HG03558 (cell line): Measurements from ENCODE around the gene ZBTB7C.

Experiments
- ATAC-seq: cut with Tn5 transposase; IDR thresholded peaks from one replicate; pipeline ENCODE4 v1.9.1; 2021; ENCODE audit warnings: moderate number of reproducible peaks; ENCODE audit not compliant: unreplicated experiment; ENCODE audit errors: extremely low read depth

Gene ZBTB7C

DNA sequence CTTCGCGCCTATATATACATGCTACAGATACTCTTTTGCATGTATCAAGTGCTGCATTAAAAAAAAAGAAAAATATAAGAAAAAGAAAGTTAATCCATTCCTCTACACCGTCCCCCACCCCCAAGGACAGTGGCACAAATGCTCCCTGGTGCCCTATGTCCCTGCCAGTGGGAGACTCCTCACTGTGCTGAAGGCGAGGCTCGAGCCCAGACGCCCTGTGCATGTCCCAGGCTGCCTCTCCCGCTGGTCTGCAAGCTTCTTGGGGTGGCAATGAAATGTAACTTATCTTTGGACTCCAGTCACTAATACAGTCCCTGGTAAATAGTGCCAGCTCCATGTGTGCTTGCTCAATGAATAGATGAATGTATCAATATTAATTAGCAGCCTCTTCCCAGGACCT, 293.2 kb downstream of the ZBTB7C start:
- ATAC-seq = no peak

DNA sequence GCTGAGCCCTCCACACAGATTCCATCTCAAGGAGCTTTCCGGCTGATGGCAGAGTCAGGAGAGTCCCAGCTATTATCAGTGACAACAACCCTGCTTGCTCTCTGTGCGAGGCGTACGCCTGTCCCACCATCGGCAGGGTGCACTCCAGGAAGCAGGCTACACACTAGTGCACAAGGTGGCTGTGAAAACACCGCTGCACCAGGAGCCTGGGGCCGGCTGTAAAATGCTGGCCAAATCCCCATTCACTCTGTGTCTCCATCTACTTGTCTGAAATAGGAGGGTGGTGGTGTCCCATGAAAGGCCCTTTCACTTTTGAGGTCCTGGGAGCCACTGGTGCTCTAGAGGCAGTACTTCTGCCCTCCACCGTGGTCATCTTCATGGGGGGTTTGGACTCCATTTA, 295.5 kb downstream of the ZBTB7C start:
- ATAC-seq = no peak

DNA sequence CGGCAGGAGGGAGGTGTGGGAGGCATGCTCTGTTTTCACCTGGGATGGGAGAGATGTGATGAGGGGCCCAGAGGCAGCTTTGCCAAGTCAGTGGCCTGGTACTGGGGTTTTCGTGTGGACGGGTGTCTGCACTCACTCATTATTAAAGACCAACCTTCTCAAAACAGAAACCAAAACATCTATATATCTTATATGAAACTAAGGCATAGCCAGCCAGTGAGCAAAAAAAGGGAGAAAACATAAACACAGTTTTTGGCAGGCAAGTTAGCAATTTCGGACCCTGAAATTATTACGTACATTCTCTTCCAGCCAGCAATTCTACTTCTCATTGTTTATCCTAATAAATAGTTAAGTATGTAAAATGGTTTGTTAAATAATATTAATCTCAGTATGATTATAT, 297.6 kb downstream of the ZBTB7C start:
- ATAC-seq = no peak

DNA sequence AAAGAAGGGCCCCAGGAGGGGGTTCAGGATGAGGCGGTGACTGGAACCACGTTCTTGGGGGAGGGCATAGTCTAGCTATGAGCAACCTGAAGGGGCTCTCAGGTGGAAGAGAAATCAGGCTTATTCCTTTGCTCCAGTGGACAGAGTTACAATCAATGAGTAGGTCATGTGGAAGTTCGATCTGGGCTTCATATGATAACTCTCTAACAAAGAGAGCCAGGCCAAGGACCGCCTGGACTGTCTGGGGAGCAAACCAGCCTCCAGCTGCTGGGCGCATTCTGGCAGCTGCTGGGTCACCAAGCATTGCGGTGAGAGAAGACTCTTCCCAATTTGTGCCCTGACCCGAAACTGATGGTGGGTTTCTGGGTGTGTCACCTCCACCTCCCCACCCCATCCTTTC, 298.4 kb downstream of the ZBTB7C start:
- ATAC-seq = no peak

DNA sequence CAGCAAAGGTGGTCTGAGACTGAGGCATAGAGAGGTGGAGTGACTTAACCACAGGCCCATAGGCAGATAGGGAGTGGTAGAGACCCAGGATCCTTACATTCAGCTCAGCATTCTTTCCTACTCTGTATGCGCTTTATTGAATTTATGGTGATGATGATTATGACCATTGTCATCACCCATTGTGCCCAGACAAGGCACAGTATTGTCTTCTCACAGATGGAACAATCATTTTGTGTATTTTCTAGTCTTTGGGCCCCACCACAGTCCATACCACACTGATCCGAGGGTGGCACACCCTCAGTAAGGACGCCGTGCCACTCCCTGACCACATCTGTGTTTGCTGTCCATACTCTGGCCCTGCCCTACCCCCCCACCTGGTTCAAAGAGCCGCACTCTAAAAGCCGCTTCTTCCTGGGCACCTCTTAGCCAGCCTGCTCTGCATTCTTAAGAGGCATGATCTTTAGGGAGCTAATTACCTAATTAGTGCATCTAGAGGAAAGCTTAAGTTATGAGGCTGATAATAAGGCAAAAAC, 299.2 kb downstream of the ZBTB7C start:
- no peak for ATAC-seq

DNA sequence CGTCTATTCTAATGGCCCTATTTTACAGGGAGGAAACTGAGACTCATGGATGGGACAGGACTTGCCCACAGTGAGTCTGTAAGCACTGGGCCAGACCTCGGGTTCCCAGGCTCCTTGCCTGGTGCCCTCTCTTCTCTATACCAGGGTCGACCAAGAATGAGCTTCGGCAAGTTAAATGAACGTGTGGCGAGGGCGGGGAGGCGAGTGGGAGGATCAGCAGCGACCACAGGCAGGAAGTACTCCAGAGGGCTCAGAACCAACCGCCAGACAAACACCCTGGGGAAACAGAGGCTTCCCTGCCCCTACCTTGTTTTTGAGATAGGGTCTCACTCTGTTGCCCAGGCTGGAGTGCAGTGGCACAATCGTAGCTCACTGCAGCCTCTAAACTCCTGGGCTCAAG, 301.0 kb downstream of the ZBTB7C start:
- ATAC-seq = no peak

DNA sequence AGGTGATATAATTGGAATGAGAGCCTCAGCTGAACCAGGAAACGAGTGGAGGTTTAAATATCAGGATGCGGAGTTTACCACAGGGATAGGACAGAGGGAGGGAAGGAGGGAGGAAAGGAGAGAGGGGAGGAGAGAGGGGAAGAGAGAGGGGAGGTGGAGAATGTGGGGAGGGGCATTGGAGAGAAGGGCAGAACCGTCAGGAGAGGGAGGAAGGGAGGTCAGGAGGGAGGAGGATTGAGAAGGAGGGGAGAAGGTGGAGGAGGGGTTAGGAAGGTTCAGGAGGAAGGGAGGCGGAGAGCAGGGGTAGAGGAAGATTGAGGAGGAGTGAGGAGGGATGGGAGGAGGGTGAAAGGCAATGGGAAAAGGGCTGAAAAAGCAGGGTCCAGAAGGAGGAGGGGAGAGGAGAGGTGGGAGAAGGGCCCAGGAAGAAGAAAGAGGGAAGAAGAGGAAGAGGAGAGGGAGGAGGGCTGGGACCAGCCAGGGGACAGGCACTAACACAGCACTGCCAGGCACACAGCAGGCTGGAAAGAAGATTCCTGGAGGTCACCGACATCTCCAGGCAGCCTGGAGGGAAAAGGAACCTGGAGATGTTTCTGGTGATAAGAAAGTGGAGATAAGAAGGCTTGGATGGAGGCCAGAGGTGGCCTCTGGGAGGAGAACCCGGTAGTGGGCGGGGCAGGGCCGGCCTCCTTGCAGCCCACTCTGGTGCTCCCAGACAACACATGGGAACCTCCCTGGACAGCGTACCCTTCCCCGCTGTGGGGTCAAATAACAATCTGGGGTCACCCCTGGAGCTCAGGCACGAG, 302.0 kb downstream of the ZBTB7C start:
- no peak for ATAC-seq

DNA sequence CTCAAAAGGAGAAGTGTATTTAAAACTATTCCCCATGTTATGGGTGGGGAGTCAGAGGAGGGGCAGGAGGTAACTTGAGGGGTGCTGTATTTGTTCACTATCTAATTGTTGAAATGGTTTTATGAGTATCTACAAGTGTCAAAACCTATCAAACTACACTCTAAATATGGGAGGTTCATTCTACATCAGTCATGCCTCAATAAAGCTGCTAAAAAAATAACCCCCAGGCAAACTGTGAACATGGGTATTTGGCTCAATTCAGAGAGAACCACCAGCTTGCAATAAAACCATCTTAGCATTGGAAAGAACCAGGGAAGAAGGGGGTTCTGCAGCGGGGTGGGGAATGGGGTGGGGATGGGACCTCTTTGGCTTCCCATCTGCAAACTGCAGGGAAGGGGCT, 302.7 kb downstream of the ZBTB7C start:
- no peak for ATAC-seq

DNA sequence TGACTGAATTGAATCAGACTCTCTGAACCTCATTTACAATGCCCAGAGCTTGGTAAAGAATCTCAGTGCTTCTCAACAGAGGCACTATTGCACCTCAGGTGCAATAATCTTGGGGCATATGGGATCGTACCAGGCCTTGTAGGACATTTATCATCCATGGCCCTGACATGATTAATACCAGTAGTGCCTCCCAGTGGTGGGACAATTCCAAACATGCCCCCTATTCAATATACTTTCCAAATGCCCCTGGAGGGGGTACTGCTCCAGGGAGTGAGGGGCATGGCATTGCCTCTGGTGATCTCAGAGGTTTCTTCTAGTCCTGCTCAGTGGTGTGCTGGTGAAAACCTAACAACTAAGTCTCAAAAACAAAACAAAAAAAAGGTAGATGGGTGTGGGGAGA, 303.9 kb downstream of the ZBTB7C start:
- no peak for ATAC-seq

DNA sequence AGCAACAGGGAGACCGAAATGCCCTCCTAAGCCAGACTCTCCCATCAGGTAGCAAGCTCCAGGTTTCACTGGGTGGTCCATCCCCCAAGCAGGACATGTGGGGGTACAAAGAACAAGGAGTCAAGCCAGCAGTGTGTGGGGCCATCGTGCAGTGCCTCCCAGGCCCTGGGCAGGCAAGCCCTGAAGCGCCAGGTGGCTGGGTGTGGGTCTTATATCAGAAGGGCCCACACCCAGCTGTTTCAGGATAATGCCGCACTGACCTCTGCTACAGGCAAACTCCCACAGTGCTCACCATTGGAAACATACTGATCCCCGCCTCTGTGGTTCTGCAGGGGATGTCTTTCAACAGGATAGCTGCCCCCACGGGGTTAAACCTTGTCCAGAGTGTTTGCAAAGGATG, 304.5 kb downstream of the ZBTB7C start:
- ATAC-seq = no peak

DNA sequence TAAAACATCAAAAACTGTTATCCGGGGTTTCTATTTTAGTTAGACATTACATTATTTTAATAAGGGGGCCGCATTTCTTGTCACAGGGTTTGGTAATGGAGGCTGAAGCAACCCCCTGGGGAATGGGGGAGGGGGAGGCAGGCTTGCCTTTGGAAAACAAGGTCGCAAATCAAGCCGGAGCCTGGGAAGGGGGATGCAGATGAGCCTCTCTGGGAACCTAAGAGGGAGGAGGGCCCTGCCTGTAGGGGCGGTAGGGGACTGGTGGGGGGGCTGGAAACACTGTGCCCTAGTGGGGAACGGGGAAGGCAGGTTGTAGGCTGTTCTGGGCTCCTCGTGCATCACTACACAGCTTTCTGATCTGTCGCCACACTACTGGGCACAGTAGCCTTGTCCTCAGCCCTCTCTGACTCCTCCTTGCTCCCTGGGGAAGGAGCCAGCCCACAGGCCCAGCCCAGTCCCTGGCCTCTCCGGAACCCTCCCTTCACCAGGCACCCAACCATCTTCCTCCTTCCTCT, 308.5 kb downstream of the ZBTB7C start:
- ATAC-seq = no peak

DNA sequence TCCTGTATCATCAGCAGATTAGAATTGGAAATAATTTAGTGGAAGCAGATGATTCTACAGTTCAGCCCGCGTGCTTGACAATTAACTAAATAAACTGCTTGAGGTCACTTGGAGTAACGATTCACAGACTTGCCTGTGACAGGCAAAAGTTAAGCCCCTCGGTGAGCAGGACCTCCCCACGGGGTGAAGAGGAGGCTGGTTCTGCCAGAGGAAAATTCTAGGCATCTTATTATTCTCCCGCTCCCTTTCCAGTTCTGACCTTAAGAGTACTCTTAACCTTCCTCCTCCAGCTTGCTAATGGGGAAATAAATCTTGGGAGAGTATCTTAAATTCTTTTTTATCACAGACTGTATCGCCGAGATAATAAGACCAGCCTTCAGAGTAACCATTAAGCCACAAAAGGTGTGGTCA, 309.0 kb downstream of the ZBTB7C start:
- no peak for ATAC-seq

DNA sequence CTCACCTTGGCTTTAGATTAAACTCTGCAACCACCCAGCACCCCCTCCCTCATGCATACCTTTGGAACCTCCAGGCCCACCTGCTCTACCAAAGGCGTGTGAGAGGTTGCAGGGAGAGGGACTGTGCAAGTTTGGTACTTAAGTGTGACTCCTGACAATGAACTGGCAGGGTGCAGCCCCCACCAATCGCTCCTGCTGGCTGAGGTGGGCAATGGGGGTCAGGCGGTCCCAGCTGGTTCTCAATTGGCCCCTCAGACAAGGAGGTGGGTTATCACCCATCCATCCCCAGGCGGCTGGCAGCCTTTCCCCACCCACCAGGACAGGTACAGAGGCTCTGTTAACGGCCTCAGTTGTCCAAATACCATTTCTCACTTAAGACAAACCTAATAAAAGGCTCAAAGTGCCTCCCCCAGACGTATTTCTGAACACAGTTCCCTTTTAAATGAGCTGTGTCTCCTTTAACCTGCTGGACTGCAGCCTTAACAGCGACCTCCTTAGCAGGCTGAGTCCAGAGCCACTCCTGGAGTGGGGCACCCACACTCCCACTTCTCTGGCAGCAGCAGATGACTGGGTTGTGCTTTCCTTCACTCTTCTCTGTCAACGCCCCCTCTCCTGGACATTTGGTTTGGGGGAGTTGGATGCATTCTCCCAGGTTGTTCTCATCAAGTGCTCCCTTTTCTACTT, 309.6 kb downstream of the ZBTB7C start:
- ATAC-seq = no peak

DNA sequence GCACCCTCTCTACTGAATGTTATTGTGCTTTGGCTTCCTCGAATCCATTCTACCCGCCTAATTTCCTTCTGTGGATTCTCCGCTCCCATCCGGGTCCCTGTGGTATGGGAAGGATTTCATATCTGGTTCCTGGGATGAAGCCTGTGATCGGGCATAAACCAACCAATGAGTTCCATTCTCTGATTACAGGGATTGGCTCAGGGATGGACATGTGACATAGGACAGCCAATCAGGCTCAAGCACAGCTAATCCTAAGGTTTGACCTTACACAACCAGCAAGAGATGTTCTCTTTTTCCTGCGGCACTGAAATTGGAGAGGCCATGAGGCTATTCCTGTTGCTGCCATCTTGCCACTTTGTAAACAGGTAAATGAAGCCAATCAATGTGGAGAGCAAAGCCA, 310.6 kb downstream of the ZBTB7C start:
- ATAC-seq = no peak

DNA sequence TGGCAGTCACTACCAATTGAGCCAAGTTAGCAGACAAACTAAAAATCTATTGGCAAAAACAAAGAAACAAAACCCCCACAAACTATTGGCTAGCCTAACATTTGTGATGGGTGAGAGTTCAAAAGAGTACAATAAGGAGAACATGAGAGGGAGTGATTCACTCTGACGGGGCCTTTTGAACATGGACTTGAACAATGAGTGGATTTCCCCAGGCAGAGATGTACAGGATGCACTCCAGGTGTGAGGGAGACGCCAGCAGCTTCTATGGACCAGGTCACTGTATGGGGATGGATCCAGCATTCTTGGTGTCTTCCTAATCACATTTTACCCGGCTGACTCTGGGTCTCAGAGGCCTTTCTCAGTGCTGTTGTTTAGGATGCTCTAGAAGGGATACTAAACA, 311.2 kb downstream of the ZBTB7C start:
- no peak for ATAC-seq

DNA sequence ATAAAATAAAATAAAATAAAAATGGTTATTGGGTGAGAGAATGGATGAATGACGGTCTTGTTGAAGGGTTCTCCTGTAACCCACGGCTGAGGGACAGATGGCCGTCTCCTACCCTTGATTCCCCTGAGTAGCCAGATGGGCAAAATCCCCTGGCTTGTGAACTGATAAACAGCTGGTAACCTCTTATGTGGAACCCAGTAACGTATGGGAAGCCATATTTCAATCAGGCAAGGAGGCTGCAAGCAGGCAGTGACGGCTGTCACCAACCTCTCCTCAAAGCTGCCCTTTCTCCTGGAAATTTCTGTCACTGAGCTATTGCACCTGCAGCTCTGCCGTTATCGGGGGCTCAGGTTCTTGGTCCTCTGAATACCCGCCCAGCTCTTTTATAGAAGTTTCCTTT, 313.5 kb downstream of the ZBTB7C start:
- ATAC-seq = no peak

DNA sequence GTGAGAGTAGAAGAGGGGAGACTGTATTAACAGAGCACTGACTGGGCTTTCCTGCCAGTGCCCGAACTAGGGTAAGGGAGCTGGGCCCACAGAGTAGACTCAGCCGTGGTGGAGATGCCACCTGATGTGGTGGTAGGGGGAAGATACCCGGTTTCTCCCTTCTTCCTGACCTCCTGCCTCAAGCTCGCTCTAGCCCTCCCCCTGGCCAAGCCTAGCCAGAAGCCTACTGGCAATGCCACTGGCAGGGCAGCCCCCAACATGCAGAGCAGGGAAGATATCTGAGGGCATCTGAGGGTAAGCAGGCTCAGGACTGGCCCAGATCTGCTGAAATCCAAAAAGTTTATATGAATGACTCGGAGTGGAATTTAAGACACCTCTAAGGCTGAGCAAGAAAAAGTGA, 316.1 kb downstream of the ZBTB7C start:
- ATAC-seq = no peak

DNA sequence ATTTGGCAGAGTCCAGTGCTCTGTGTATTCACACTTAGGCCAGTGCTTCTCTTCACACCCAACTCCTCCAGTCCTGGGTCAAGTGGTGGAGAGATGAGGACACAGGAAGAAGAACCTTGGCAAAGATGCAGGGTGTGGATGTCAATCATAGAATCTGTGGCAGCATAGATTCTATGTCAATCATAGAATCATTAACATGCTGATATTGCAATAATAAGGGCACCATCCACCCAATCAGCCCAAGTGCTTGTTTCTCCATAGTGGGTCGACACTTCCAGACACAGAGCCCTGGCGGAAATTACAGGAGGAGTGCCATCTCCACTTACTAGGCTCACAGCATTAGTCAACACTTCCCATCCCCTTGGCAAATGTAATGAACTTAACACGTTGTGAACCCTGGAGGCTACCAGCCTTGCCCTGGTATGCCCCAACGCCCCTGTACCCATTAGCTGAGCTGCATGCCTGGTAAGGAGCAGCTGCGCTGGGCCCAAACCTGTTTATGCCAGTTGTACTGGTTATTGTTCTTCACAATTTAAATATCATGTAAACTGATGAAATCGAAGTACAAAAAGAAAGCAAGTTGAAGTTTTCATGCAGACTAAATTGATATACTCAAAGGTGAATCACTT, 317.2 kb downstream of the ZBTB7C start:
- ATAC-seq = no peak

DNA sequence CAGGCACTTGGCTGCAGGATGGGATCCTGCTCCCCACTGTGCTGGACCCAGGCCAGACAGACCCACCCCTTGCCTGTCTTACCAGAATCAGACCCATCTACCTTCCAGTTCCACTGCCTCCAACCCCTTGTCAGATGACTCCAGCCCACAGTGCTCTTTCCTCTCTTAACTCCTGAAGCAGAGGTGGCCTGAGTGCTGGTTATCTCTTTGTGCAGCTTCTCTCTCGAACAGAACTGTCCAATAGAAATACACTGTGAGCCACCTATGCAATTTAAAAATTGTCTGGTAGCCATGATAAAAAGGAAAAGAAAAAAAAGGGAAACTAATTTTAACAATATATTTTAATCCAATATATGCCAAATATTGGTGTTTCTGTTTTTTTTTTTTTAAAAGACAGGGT, 318.5 kb downstream of the ZBTB7C start:
- ATAC-seq = no peak

DNA sequence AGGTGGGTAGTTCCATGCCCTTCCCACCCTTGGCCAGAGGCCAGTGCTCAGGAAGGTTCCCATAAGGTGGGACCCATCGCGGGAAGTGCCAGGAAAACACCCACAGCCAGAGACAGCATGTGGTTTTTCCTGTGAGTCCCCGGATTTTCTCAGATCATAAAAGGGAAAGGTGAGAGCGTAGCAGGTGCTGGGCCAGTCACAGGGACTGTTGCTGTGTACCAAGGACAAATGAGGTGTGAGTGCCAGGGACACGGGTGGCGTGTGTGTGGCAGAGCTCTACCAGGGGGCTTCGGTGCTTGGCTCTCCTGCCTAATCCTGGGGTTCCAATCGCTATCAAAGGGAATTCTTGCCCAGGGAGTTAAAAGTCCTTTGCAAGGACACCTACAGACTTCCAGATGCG, 319.2 kb downstream of the ZBTB7C start:
- ATAC-seq = no peak
